ENCODE data around the gene CPSF4.
"Not testable (repeated sequence)": the region's sequence is repeated elsewhere in the genome, so short reads cannot be mapped to it uniquely, and the experiment has no call there.

The CPSF4 gene

DNA sequence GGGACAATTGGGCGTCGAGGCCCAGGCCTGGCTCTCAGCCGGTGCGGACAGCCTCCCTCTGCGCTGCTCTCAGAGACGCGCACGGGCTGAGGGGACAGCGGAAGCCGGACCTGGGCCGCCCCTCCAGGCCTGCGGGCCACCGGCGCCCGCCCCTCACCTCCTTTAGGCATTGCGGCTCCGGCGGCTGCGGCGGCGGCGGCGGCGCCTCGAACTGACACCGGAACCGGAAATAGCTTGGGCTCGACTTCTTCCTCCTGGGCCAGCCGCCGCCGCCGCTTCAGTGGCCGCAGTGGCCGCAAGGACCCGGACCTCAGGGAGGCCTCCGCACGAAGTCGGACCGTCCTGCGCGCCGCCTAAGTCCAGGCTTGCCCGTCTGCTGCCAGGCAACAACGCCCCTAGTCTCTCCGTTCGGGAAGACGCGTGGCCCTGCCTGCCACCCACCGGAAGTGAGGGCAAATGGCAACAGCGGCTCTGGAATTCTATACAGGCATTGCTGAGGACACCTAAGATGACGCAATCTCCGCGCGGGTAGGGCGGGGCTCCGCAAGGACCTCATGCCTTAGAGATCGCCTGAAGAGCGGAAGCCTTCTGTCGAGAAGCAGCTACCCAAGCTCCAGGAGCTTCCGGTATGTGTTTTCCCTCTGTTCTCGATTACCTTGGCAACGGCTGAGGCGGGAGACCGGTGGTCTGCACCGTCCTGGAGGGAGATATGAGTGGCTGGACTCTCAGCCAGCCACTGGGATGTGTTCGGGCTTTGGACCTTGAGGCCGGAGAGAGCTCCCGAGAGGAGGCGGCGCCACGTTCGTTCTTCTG, 30.2 kb upstream of the CPSF4 start, which contains the start of the genes BUD31 and PDAP1:
Gene BUD31, plus strand, starts transcription at position 591 of the 813 bp plus-strand sequence. CDS start 2,124 bp downstream, outside the sequence.
Gene PDAP1, minus strand, starts transcription at position 219 of the 813 bp plus-strand sequence. Its CDS starts 49 bp downstream, at position 170.
- DNase-seq (ENCODE audit: low spot score): peak; percentile 97

DNA sequence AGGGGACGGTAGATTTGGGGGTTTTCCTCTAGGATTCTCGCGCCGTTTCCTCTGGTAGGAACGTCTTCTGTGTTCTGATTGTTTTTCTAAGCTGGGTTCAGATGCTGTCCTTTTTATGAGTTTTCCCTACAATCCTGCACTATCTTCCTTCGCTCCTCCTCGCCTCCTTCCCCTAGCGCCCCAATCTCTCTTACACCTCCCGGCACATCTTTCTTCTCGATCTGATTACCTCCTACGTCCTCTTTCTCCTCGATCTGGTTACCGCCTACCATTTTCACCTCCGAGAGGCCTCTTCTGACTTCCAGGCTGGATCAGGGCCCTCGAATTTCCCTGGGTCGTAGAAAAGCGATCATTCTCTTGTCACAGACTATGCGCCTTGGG, 29.6 kb upstream of the CPSF4 start:
- DNase-seq (ENCODE audit: low spot score): no peak

DNA sequence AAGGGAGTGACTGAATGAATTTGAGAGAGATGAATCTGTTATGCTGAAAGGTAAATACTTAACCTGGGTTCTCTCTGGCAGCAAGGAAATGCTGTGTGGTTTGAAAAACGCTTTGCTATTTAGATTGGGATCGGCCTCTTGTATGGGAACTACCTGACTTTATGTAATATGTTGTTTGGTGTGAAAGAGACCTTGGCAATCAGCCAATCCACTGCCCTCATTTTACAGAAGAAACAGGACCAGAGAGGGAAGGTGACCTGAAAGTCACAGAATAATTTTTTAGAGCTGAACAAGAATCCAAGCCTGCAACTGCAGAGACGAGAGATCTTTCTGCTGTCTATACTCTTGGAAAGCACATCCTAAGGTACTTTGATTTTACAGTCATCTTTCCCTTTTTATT, 28.9 kb upstream of the CPSF4 start:
- DNase-seq (ENCODE audit: low spot score): no peak

GRCh38 chr7:99410635-99411034, 28.1 kb upstream of the CPSF4 start:
- DNase-seq (ENCODE audit: low spot score): no peak

DNA sequence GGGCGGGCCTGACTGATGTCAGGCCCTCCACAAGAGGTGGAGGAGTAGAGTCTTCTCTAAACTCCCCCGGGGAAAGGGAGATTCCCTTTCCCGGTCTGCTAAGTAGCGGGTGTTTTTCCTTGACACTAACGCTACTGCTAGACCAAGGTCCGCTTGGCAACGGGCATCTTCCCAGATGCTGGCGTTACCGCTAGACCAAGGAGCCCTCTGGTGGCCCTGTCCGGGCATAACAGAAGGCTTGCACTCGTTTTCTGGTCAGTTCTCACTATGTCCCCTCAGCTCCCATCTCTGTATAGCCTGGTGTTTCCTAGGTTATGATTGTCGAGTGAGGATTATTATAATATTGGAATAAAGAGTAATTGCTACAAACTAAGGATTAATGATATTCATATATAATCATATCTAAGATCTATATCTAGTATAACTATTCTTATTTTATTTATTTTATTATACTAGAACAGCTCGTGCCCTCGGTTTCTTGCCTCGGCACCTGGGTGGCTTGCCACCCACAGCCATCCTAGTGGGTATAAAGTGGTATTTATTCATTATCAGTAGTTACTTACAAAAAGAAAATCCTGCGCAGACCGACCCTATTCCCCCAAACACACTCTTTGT, 23.1 kb upstream of the CPSF4 start:
- peak; percentile 43 for DNase-seq (ENCODE audit: low spot score)

- no peak for DNase-seq (ENCODE audit: low spot score)
These were observed 20.5 kb upstream of the CPSF4 start for GRCh38 chr7:99418260-99418659.

DNA sequence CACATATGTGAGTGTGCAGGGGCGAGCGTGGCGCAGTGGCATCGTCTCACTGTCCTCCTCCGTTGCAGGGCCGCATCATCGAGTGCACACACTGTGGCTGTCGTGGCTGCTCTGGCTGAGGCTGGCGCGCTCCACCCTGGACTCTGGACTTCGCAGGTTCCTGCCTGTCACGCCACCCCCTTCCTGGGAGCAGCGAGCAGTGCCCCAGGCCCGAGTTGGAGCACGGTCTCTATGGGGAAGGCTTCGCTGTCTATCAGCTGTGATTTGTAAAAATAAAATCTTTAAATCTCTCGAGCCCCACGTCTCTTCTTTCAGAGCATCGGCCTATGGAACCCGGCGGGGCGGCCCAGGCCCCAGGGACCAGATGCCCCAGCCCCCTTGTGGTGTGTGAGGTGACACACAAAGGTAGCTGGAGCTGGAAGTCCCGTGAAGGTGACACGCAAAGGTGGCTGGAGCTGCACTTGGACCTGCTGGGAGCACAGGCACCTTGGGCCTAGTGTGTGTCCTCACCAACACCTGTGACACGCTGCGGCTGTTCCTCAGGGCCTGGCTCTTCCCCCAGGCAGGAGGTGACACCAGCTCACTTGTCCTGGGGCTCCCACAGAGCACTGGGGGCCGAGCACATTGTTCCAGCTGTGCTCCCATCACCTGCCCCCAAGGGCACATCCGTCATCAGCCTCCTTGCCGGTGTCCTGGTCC, 19.3 kb upstream of the CPSF4 start:
- no peak for DNase-seq (ENCODE audit: low spot score)

DNA sequence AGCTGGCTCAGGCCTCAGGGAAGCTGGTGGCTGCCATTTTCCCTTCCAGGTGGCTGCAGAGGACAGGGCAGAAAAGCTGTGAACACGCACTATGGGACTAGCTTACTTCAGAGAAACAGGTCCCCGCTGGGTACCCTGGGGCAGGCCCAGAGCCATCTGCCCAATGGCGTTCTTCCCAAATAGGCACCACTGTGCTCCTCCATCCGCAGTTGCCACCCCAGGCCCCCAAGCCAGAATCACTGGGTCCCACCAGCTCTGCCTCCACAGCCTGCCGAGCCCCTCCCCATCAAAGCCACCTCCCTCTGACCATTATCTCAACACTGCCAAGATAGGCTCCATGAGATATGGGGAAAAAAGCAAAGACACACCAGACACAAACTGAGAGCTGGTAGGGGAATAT, 18.5 kb upstream of the CPSF4 start:
- DNase-seq (ENCODE audit: low spot score): no peak

DNA sequence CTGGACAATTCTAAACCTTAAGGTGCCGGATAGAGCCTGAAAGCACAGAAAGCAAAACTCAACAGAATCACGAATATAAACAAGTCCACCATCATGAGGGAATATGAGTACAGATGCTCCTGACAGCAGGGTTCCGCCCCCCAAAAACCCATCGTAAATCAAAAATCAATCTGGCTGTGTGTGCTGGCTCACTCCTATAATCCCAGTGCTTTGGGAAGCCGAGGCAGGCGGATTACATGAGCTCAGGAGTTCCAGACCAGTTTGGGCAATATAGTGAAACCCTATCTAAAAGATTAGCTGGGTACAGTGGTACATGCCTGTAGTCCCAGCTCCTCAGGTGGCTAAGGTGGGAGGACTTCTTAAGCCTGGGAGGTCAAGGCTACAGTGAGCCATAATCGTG, 17.8 kb upstream of the CPSF4 start:
- no peak for DNase-seq (ENCODE audit: low spot score)

GRCh38 chr7:99422186-99422585, 16.6 kb upstream of the CPSF4 start:
- DNase-seq (ENCODE audit: low spot score): no peak

DNA sequence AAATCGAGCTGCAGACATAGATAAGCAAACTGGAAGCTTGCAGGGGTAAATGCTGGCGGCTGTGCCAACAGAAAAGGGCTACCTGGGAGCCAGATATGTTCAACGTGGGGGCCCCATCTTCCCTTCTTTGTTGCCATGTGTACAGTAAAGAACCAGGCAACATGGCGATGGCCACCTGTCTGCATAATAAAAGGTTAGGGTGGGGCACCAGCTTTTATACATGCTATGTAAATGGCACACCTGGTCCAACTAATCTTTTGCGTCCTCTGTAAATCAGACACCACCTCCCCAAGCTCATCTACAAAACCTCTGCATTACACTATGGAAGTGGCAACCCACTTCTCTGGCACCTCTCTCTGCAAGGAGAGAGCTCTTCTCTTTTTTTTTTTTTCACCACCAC, 16.1 kb upstream of the CPSF4 start:
- DNase-seq (ENCODE audit: low spot score): no peak

DNA sequence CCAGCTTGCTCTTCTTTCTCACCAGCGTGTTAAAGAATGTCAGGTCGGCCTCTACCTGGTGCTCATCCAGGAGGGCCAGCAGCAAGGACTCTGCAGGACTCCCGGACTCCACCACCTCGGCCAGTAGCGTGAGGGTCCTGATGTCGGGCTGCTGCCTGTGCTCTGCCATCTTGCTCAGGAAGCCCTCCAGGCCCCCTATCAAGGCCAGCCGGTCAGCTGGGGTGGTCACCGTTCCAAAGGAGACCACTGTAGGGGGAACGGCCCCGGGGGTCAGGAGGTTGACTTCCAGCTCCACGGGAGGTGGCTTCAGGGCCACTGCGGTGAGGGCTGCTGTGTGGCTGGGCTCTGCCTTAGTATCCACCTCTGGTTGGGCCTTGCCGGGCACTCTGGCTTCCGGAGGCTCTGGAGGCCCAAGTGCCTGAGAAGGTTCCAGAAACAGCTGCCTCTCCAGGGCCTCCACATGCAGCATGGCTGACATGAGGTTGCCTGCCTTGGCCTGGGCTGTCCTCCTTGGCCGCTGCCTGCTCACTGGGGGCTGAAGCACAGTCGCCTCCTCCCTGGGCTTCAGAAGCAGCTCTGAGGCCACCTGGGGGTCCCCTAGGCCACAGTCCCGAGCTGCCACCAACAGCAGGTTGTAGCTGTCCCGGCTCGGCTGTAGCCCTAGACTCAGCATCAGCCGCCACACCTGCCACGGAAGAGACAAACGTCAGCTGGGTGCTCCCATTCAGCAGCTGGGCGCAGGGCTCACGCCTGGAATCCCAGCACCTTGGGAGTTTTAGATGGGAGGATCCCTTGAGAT, 13.6 kb upstream of the CPSF4 start:
- no peak for DNase-seq (ENCODE audit: low spot score)

DNA sequence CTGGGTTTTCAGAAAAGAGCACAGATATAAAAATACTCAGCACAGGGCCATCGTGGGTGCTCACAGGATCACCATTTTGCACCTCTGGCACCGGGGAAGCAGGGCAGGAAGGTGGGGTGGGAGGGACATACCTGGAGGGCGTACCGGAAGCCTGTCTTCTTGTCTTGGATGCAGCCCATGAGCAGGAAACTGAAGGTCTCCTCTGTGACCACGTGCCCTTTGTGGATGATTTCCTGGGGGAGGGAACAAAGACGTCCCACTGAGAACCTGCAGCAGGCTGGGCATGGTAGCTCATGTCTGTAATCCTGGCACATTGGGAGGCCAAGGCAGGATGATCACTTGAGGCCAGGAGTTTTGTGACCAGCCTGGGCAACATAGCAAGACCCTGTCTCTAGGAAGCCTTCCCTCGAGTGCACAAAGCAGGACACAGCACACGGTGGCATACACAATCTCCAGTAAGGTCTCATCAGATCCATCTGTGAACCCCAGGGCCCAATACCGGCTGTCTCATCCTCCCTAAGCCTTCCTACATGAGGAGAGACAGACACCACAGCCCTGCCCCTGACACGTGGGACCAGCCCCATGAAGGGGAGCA, 9.7 kb upstream of the CPSF4 start:
- DNase-seq (ENCODE audit: low spot score): no peak

- DNase-seq (ENCODE audit: low spot score): no peak
These were observed 9.0 kb upstream of the CPSF4 start for GRCh38 chr7:99429756-99430155.

- DNase-seq (ENCODE audit: low spot score): not testable (repeated sequence)
These were observed 6.8 kb upstream of the CPSF4 start for GRCh38 chr7:99431756-99432540.

DNA sequence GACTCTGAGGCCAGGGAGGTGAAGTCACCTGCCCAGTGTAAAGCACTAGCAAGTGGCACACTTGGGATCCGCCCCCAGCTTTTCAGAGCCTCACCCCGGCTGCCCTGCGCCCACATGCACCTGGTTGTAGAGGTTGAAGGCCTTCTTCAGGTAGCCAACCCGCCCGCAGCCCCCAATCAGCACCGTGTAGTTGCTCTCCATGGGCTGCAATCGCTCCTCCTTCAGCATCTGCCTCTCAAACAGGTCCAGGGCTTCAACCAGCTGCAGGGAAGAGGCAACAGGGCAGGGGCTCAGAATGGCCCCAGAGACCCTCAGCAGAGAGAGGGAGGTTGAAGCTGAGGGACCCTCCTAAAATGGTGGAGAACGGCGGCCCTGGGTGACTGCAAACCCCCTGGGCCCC, 5.6 kb upstream of the CPSF4 start:
- no peak for DNase-seq (ENCODE audit: low spot score)

DNA sequence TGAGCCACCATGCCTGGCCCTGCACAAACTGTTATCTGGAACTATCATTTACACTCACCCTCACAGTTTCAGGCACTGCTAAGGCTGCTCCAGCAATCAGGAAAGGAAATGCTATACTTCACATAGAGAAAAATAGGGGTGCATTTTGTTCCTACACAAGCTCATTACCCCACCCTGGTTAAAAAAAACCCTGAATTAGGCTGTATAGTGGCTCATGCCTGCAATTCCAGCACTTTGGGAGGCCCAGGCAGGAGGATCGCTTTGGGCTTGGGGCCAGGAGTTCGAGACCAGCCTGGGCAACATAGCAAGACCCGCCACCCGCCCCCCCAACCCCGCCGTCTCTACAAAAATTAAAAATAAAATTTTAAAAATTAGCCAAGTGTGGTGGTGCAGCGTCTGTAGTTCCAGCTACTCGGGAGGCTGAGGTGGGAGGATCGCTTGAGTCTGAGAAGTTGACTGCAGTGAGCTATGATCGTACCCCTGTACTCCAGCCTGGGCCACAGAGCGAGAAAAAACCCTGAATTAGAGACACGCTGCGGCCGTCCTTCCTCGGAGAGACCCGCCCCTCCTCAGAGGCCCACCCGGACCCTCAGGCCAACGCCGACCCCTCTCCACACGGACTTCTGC, 684 bp upstream of the CPSF4 start:
- DNase-seq (ENCODE audit: low spot score): no peak

DNA sequence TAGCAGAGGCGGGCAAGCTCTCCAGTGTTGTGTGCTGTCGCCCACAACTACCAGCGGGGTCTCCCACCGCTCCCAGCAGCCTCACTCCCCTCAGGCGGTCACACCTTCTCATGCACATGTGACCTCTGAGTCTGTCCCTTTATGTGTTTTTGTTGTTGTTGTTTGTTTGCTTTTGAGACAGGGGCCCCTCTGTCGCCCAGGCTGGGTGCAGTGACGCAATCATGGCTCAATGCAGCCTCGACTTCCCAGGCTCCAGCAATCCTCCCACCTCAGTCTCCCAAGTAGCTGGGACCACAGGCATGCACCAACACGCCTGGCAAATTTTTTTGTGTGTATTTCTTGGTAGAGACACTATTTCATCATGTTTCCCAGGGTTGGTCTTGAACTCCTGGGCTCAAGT, 1.5 kb downstream of the CPSF4 start:
- DNase-seq (ENCODE audit: low spot score): no peak

GRCh38 chr7:99446096-99446495, 7.4 kb downstream of the CPSF4 start:
- no peak for DNase-seq (ENCODE audit: low spot score)

DNA sequence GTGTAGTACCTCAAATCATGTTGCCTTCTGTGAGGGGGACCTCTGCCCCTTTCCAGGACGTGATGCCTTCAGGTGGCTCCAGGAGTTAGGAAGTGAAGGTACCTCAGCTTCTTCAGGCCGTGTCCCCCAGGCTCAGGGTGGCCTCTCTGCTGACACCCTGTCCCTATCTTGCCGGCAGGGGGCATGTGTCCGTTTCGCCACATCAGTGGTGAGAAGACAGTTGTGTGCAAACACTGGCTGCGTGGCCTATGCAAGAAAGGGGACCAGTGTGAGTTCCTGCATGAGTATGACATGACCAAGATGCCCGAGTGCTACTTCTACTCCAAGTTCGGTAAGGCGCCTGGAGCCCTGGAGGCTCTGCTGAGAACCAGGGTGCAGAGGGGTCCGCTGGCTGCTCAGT, 9.2 kb downstream of the CPSF4 start:
- no peak for DNase-seq (ENCODE audit: low spot score)

All from SK-N-DZ (cell line).